ENCODE data around the gene HSPD1. TPM values are rescaled to one million over a fixed set of nuclear protein-coding genes. Genes with fewer than 3 reads are reported as not detected.

HSPD1 gene
- total and polyA plus RNA-seq, 2 of the 13 experiments (the other 11 are each of a cell fraction or from before 2014, with no cell fraction given): 685 to 2,610 TPM

DNA sequence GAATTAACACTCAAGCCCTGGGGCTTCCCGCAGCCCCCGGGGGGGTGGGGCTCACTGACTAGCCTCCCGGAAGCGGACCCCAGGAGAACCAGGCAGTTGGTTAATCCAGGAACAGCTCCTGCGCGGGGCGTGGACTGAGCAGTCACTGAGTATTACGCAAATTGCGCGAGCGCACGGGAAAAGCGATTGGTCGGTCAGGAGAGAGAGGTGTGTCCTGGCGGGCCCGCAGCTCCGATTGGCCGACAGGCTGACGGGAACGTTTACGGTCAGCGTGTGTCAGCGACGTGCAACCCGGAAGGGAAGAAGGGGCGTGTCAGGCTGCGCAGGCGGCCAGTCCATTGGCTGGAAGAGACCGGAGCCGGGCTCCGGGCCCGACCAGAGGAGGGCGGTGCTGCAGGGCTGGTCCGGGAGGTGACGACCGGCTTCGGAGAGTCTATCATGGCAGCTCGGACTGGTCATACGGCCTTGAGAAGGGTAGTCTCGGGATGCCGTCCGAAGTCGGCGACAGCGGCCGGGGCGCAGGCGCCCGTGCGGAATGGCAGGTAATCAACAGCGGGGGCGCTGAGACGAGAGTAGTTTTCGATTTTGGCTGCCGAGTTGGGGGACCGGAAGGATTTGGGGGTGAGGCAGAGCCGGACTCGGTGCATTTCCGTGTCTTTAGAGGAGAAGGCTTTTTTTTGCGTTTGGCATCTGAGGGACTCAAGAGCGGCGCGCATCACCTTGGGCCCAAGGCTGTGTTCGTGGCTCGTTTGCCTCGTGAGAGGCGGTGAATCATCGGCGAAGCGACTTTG, 46.3 kb downstream of the HSPD1 start, which contains the start of gene COQ10B (continued):
- peak; percentile 58; the same call in 1 of the 2 replicates for TF ChIP-seq SMAD3 (CRISPR knock-in tag; IDR thresholded peaks at IDR 0.05)
- no peak for TF ChIP-seq MTF1 (CRISPR knock-in tag; IDR thresholded peaks at IDR 0.05)
- peak in 1 of 2 experiments; percentile 71; a peak in 1 of 4 replicates for TF ChIP-seq KLF16 (CRISPR knock-in tag; IDR thresholded peaks at IDR 0.05)
- TF ChIP-seq RCOR2 (CRISPR knock-in tag; IDR thresholded peaks at IDR 0.05): peak; percentile 29; the same call in 1 of the 2 replicates
- TF ChIP-seq, protein P1, sequence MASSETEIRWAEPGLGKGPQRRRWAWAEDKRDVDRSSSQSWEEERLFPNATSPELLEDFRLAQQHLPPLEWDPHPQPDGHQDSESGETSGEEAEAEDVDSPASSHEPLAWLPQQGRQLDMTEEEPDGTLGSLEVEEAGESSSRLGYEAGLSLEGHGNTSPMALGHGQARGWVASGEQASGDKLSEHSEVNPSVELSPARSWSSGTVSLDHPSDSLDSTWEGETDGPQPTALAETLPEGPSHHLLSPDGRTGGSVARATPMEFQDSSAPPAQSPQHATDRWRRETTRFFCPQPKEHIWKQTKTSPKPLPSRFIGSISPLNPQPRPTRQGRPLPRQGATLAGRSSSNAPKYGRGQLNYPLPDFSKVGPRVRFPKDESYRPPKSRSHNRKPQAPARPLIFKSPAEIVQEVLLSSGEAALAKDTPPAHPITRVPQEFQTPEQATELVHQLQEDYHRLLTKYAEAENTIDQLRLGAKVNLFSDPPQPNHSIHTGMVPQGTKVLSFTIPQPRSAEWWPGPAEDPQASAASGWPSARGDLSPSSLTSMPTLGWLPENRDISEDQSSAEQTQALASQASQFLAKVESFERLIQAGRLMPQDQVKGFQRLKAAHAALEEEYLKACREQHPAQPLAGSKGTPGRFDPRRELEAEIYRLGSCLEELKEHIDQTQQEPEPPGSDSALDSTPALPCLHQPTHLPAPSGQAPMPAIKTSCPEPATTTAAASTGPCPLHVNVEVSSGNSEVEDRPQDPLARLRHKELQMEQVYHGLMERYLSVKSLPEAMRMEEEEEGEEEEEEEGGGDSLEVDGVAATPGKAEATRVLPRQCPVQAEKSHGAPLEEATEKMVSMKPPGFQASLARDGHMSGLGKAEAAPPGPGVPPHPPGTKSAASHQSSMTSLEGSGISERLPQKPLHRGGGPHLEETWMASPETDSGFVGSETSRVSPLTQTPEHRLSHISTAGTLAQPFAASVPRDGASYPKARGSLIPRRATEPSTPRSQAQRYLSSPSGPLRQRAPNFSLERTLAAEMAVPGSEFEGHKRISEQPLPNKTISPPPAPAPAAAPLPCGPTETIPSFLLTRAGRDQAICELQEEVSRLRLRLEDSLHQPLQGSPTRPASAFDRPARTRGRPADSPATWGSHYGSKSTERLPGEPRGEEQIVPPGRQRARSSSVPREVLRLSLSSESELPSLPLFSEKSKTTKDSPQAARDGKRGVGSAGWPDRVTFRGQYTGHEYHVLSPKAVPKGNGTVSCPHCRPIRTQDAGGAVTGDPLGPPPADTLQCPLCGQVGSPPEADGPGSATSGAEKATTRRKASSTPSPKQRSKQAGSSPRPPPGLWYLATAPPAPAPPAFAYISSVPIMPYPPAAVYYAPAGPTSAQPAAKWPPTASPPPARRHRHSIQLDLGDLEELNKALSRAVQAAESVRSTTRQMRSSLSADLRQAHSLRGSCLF (CRISPR knock-in tag; IDR thresholded peaks at IDR 0.05; ENCODE audit: borderline replicate concordance): no peak
- peak; percentile 68; the same call in 1 of the 2 replicates for TF ChIP-seq ZNF709 (CRISPR knock-in tag; IDR thresholded peaks at IDR 0.05)
- TF ChIP-seq TP53 (CRISPR knock-in tag; conservative IDR thresholded peaks at IDR 0.05): 0 out of 2 replicates have a peak, but pooled peaks have one; percentile 42
- TF ChIP-seq, protein P2, sequence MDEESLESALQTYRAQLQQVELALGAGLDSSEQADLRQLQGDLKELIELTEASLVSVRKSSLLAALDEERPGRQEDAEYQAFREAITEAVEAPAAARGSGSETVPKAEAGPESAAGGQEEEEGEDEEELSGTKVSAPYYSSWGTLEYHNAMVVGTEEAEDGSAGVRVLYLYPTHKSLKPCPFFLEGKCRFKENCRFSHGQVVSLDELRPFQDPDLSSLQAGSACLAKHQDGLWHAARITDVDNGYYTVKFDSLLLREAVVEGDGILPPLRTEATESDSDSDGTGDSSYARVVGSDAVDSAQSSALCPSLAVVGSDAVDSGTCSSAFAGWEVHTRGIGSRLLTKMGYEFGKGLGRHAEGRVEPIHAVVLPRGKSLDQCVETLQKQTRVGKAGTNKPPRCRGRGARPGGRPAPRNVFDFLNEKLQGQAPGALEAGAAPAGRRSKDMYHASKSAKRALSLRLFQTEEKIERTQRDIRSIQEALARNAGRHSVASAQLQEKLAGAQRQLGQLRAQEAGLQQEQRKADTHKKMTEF (CRISPR knock-in tag; IDR thresholded peaks at IDR 0.05): peak; percentile 96
- no peak for TF ChIP-seq ZNF747 (CRISPR knock-in tag; IDR thresholded peaks at IDR 0.05; ENCODE audit: borderline replicate concordance)
- TF ChIP-seq, protein P3, sequence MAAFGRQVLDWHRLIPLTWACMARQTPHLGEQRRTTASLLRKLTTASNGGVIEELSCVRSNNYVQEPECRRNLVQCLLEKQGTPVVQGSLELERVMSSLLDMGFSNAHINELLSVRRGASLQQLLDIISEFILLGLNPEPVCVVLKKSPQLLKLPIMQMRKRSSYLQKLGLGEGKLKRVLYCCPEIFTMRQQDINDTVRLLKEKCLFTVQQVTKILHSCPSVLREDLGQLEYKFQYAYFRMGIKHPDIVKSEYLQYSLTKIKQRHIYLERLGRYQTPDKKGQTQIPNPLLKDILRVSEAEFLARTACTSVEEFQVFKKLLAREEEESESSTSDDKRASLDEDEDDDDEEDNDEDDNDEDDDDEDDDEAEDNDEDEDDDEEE (CRISPR knock-in tag; IDR thresholded peaks at IDR 0.05): peak; percentile 41; the same call in 1 of the 2 replicates
- TF ChIP-seq, protein P4, sequence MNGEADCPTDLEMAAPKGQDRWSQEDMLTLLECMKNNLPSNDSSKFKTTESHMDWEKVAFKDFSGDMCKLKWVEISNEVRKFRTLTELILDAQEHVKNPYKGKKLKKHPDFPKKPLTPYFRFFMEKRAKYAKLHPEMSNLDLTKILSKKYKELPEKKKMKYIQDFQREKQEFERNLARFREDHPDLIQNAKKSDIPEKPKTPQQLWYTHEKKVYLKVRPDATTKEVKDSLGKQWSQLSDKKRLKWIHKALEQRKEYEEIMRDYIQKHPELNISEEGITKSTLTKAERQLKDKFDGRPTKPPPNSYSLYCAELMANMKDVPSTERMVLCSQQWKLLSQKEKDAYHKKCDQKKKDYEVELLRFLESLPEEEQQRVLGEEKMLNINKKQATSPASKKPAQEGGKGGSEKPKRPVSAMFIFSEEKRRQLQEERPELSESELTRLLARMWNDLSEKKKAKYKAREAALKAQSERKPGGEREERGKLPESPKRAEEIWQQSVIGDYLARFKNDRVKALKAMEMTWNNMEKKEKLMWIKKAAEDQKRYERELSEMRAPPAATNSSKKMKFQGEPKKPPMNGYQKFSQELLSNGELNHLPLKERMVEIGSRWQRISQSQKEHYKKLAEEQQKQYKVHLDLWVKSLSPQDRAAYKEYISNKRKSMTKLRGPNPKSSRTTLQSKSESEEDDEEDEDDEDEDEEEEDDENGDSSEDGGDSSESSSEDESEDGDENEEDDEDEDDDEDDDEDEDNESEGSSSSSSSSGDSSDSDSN (CRISPR knock-in tag; IDR thresholded peaks at IDR 0.05): peak; percentile 91
- TF ChIP-seq, protein P5, sequence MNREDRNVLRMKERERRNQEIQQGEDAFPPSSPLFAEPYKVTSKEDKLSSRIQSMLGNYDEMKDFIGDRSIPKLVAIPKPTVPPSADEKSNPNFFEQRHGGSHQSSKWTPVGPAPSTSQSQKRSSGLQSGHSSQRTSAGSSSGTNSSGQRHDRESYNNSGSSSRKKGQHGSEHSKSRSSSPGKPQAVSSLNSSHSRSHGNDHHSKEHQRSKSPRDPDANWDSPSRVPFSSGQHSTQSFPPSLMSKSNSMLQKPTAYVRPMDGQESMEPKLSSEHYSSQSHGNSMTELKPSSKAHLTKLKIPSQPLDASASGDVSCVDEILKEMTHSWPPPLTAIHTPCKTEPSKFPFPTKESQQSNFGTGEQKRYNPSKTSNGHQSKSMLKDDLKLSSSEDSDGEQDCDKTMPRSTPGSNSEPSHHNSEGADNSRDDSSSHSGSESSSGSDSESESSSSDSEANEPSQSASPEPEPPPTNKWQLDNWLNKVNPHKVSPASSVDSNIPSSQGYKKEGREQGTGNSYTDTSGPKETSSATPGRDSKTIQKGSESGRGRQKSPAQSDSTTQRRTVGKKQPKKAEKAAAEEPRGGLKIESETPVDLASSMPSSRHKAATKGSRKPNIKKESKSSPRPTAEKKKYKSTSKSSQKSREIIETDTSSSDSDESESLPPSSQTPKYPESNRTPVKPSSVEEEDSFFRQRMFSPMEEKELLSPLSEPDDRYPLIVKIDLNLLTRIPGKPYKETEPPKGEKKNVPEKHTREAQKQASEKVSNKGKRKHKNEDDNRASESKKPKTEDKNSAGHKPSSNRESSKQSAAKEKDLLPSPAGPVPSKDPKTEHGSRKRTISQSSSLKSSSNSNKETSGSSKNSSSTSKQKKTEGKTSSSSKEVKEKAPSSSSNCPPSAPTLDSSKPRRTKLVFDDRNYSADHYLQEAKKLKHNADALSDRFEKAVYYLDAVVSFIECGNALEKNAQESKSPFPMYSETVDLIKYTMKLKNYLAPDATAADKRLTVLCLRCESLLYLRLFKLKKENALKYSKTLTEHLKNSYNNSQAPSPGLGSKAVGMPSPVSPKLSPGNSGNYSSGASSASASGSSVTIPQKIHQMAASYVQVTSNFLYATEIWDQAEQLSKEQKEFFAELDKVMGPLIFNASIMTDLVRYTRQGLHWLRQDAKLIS (CRISPR knock-in tag; IDR thresholded peaks at IDR 0.05): no peak; the same call in 1 of the 2 replicates
- TF ChIP-seq IRX3 (CRISPR knock-in tag; IDR thresholded peaks at IDR 0.05; ENCODE audit: borderline replicate concordance, low read depth): peak; percentile 86; the same call in 1 of the 2 replicates
